ENCODE data around the gene FANCC. TPM values are rescaled to one million over a fixed set of nuclear protein-coding genes. Genes with fewer than 3 reads are reported as not detected.

The FANCC gene
- total and polyA plus RNA-seq, 2 of the 13 experiments (the other 11 are each of a cell fraction or from before 2014, with no cell fraction given): 7.4 to 8.6 TPM

DNA sequence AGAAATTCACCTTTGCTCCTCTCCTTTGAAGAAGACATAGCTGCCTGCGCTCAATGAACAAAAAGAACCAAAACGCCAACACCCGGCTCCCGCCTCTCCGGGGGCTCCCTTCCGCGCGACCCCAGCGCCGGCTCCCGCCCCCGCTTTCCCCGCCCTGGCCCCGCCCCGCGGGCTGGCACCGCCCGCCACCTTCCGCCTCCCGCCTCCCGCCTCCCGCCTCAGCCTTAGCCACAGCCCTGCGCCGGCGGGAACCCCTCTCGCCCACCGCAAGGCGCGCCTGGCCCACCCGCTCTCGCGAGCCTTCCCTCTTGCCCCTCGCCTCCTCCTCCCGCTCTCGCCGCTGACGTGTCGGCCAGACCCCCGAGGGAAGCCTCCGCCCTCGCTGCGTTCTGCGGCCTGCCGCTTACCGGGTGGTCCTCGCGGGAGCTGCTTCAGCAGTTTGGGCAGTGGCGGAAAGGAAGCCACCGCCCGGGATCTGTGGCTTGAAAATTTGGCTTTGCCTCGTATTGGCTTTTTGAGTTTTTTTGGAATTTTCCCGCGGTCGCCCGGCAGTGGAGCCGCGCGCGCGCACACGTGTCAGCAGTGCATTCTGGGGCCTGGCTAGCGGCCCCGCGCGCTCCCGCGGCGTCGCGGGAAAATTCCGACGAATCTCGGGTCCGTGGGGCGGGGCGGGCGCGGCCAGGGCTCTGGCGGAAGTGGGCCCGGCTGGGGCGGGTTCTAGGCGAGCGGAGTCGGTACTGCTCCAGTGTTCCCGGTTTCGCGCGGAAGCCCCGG, at the start of gene FANCC (continued):
- TF ChIP-seq, protein P1, sequence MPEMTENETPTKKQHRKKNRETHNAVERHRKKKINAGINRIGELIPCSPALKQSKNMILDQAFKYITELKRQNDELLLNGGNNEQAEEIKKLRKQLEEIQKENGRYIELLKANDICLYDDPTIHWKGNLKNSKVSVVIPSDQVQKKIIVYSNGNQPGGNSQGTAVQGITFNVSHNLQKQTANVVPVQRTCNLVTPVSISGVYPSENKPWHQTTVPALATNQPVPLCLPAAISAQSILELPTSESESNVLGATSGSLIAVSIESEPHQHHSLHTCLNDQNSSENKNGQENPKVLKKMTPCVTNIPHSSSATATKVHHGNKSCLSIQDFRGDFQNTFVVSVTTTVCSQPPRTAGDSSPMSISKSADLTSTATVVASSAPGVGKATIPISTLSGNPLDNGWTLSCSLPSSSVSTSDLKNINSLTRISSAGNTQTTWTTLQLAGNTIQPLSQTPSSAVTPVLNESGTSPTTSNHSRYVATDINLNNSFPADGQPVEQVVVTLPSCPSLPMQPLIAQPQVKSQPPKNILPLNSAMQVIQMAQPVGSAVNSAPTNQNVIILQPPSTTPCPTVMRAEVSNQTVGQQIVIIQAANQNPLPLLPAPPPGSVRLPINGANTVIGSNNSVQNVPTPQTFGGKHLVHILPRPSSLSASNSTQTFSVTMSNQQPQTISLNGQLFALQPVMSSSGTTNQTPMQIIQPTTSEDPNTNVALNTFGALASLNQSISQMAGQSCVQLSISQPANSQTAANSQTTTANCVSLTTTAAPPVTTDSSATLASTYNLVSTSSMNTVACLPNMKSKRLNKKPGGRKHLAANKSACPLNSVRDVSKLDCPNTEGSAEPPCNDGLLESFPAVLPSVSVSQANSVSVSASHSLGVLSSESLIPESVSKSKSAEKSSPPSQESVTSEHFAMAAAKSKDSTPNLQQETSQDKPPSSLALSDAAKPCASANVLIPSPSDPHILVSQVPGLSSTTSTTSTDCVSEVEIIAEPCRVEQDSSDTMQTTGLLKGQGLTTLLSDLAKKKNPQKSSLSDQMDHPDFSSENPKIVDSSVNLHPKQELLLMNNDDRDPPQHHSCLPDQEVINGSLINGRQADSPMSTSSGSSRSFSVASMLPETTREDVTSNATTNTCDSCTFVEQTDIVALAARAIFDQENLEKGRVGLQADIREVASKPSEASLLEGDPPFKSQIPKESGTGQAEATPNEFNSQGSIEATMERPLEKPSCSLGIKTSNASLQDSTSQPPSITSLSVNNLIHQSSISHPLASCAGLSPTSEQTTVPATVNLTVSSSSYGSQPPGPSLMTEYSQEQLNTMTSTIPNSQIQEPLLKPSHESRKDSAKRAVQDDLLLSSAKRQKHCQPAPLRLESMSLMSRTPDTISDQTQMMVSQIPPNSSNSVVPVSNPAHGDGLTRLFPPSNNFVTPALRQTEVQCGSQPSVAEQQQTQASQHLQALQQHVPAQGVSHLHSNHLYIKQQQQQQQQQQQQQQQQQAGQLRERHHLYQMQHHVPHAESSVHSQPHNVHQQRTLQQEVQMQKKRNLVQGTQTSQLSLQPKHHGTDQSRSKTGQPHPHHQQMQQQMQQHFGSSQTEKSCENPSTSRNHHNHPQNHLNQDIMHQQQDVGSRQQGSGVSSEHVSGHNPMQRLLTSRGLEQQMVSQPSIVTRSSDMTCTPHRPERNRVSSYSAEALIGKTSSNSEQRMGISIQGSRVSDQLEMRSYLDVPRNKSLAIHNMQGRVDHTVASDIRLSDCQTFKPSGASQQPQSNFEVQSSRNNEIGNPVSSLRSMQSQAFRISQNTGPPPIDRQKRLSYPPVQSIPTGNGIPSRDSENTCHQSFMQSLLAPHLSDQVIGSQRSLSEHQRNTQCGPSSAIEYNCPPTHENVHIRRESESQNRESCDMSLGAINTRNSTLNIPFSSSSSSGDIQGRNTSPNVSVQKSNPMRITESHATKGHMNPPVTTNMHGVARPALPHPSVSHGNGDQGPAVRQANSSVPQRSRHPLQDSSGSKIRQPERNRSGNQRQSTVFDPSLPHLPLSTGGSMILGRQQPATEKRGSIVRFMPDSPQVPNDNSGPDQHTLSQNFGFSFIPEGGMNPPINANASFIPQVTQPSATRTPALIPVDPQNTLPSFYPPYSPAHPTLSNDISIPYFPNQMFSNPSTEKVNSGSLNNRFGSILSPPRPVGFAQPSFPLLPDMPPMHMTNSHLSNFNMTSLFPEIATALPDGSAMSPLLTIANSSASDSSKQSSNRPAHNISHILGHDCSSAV (CRISPR knock-in tag; IDR thresholded peaks at IDR 0.05; ENCODE audit: borderline replicate concordance): no peak
- TF ChIP-seq JUND (CRISPR knock-in tag; IDR thresholded peaks at IDR 0.05) (no peak), ZMYM4 (CRISPR knock-in tag; IDR thresholded peaks at IDR 0.05) (peak; percentile 82), SOX5 (CRISPR knock-in tag; IDR thresholded peaks at IDR 0.05; ENCODE audit: borderline replicate concordance) (0 out of 2 replicates have a peak, but pooled peaks have one; percentile 32), KDM2A (CRISPR knock-in tag; IDR thresholded peaks at IDR 0.05; ENCODE audit: borderline replicate concordance, low read depth) (peak; percentile 84; the same call in 1 of the 2 replicates), TMF1 (CRISPR knock-in tag; IDR thresholded peaks at IDR 0.05; ENCODE audit: low read depth) (peak; percentile 79; the same call in 1 of the 2 replicates), SNRNP70 (IDR thresholded peaks at IDR 0.05; ENCODE audit: low read depth, low read length) (no peak), ZFY (CRISPR knock-in tag; IDR thresholded peaks at IDR 0.05) (peak; percentile 89), POGZ (CRISPR knock-in tag; IDR thresholded peaks at IDR 0.05) (peak; percentile 77), EZH2 (conservative IDR thresholded peaks at IDR 0.05; ENCODE audit: low read depth, low read length) (no peak), TOE1 (CRISPR knock-in tag; IDR thresholded peaks at IDR 0.05) (peak; percentile 44; the same call in 1 of the 2 replicates), ONECUT2 (CRISPR knock-in tag; IDR thresholded peaks at IDR 0.05) (no peak), ZNF563 (CRISPR knock-in tag; IDR thresholded peaks at IDR 0.05) (peak; percentile 67; the same call in 1 of the 2 replicates), ZNF121 (CRISPR knock-in tag; IDR thresholded peaks at IDR 0.05) (no peak), ZNF383 (CRISPR knock-in tag; IDR thresholded peaks at IDR 0.05; ENCODE audit: borderline replicate concordance) (no peak), ZNF619 (CRISPR knock-in tag; IDR thresholded peaks at IDR 0.05) (peak; percentile 70; the same call in 1 of the 2 replicates), ETV5 (CRISPR knock-in tag; IDR thresholded peaks at IDR 0.05; ENCODE audit: borderline replicate concordance) (peak; percentile 76)
- TF ChIP-seq, protein P2, sequence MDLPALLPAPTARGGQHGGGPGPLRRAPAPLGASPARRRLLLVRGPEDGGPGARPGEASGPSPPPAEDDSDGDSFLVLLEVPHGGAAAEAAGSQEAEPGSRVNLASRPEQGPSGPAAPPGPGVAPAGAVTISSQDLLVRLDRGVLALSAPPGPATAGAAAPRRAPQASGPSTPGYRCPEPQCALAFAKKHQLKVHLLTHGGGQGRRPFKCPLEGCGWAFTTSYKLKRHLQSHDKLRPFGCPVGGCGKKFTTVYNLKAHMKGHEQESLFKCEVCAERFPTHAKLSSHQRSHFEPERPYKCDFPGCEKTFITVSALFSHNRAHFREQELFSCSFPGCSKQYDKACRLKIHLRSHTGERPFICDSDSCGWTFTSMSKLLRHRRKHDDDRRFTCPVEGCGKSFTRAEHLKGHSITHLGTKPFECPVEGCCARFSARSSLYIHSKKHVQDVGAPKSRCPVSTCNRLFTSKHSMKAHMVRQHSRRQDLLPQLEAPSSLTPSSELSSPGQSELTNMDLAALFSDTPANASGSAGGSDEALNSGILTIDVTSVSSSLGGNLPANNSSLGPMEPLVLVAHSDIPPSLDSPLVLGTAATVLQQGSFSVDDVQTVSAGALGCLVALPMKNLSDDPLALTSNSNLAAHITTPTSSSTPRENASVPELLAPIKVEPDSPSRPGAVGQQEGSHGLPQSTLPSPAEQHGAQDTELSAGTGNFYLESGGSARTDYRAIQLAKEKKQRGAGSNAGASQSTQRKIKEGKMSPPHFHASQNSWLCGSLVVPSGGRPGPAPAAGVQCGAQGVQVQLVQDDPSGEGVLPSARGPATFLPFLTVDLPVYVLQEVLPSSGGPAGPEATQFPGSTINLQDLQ (CRISPR knock-in tag; IDR thresholded peaks at IDR 0.05): no peak
- TF ChIP-seq, protein P3, sequence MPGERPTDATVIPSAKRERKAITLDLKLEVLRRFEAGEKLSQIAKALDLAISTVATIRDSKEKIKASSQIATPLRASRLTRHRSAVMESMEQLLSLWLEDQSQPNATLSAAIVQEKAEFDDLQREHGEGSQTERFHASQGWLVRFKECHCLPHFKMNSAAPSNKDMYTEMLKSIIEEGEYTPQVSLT (CRISPR knock-in tag; IDR thresholded peaks at IDR 0.05; ENCODE audit: borderline replicate concordance, low read depth): no peak
